Sigmoid colon (tissue), 7 donors: Measurements from ENCODE around the gene GDF7. TPM values are rescaled to one million over a fixed set of nuclear protein-coding genes. Genes with fewer than 3 reads are reported as not detected.

Source experiments
- DNase-seq: peaks from one replicate; pipeline ENCODE4 v3.0.0-alpha.2; 2019
- H3K27ac ChIP-seq, 4 donors: fragments of 200-600 bp; sonication (generic); one replicate each; pipeline ENCODE4 v1.5.1; 2016 to 2019; ENCODE audit warnings: mild to moderate bottlenecking in 1 of 4
- H3K27me3 ChIP-seq, 3 donors: fragments of 200-600 bp; sonication (generic); one replicate each; pipeline ENCODE4 v1.5.1; 2019; ENCODE audit warnings: mild to moderate bottlenecking in 1 of 3
- H3K36me3 ChIP-seq, 4 donors: fragments of 200-600 bp; sonication (generic); one replicate each; pipeline ENCODE4 v1.5.1; 2016 to 2019
- H3K4me1 ChIP-seq, 4 donors: fragments of 200-600 bp; sonication (generic); one replicate each; pipeline ENCODE4 v1.5.1; 2017 to 2019
- H3K4me3 ChIP-seq, 4 donors: fragments of 200-600 bp; sonication (generic); one replicate each; pipeline ENCODE4 v1.5.1; 2017 to 2019; ENCODE audit warnings: mild to moderate bottlenecking in 2 of 4, moderate library complexity in 1 of 4
- H3K9me3 ChIP-seq, 4 donors: fragments of 200-600 bp in 3 of 4; sonication (generic) in 3 of 4; one replicate each; pipeline versions ENCODE4 v1.5.1 to v1.6.1; 2013 to 2019
- CTCF ChIP-seq, 4 experiments: fragments of 450-650 bp in 3 of 4; fragments of 200-600 bp in 1 of 4; IDR thresholded peaks; one replicate each; pipeline ENCODE4 v1.5.1; 2016 to 2019; ENCODE audit warnings: antibody characterized with exemption in 4 of 4, mild to moderate bottlenecking in 3 of 4, moderate library complexity in 2 of 4
- EP300 ChIP-seq, 4 donors: sonication (generic); formaldehyde crosslinking; IDR thresholded peaks; one replicate each; pipeline ENCODE4 v1.6.1; 2017; ENCODE audit warnings: antibody characterized with exemption in 4 of 4
- POLR2A ChIP-seq, 2 donors: fragments of 450-650 bp; IDR thresholded peaks; one replicate each; pipeline ENCODE4 v1.6.1; 2016; ENCODE audit warnings: antibody characterized with exemption in 2 of 2, mild to moderate bottlenecking in 2 of 2, moderate library complexity in 2 of 2
- POLR2AphosphoS5 ChIP-seq, 4 donors: sonication (generic); formaldehyde crosslinking; IDR thresholded peaks; one replicate each; pipeline ENCODE4 v1.6.1; 2017; ENCODE audit warnings: antibody characterized with exemption in 4 of 4
- WGBS, 2 donors: extraction: QIAGEN DNeasy Blood & Tissue Kit; methylation state at CpG; one replicate each; pipeline ENCODE4 v1.1.7; 2013; 5-methylcytosine and 5-hydroxymethylcytosine counted together
- intact Hi-C: fragments of 100-400 bp; cut with DNase I; formaldehyde crosslinking; loops from one replicate; pipeline ENCODE4 v1.15.1; 2023
- polyA plus RNA-seq, 3 donors: library from polyadenylated mRNA; stranded (reverse); fragments of 200-250 nt; gene quantifications; one replicate each; pipeline ENCODE4 v1.2.3, GENCODE V29; 2013
- total RNA-seq, 4 donors: library from RNA; depleted of rRNA; stranded (reverse); fragments of >200 nt; gene quantifications; one replicate each; pipeline ENCODE4 v1.1.0, GENCODE V29; 2016
- donor health status: healthy with polysubstance abuse.
- donor health status: Bipolar disorder and iron deficiency.
- donor health status: healthy.

The GDF7 gene
- total and polyA plus RNA-seq, 7 donors: under 0.01 to 1.6 (median 0.60) TPM

GRCh38 chr2:20675701-20676352 is 8.9 kb downstream of the GDF7 start:
- no peak for DNase-seq
- peaks cover 0 to 29% (median 15%) of the 10 kb centered on the region in 4 donors for H3K4me1 ChIP-seq
- no peak overlapping the region for H3K4me3 ChIP-seq
- 25 to 57% methylated on average over 6 of the region's 6 CpGs for WGBS, 2 donors
- peak overlapping the region in 2 of 4 donors; percentile 34 to 47 for H3K27ac ChIP-seq
- intact Hi-C loops: no loop called here
- H3K27me3 ChIP-seq: peaks cover 19 to 35% (median 19%) of the 10 kb centered on the region in 3 donors
- no peaks in the 10 kb centered on the region for H3K9me3 ChIP-seq
- H3K36me3 ChIP-seq: no peaks in the 10 kb centered on the region
- TF ChIP-seq POLR2A (IDR thresholded peaks at IDR 0.05) (no peak), POLR2AphosphoS5 (IDR thresholded peaks at IDR 0.05) (no peak), EP300 (IDR thresholded peaks at IDR 0.05) (no peak), CTCF (IDR thresholded peaks at IDR 0.05) (no peak)

GRCh38 chr2:20676353-20677215 is 9.6 kb downstream of the GDF7 start:
- Histone ChIP-seq H3K36me3 (no peaks in the 10 kb centered on the region), H3K9me3 (no peaks in the 10 kb centered on the region), H3K4me3 (no peak overlapping the region), H3K27me3 (peaks cover 12 to 28% (median 12%) of the 10 kb centered on the region in 3 donors), H3K27ac (no peak overlapping the region), H3K4me1 (peaks cover 0 to 22% (median 11%) of the 10 kb centered on the region in 4 donors)
- intact Hi-C loops: no loop called here
- DNase-seq: no peak
- 57 to 74% methylated on average over 12 of the region's 12 CpGs for WGBS, 2 donors
- no peak for TF ChIP-seq EP300 (IDR thresholded peaks at IDR 0.05)
- TF ChIP-seq CTCF (IDR thresholded peaks at IDR 0.05): no peak
- no peak for TF ChIP-seq POLR2A (IDR thresholded peaks at IDR 0.05)
- TF ChIP-seq POLR2AphosphoS5 (IDR thresholded peaks at IDR 0.05): no peak

GRCh38 chr2:20677301-20678085 is 10.5 kb downstream of the GDF7 start:
- H3K27me3 ChIP-seq: peaks cover 3 to 19% (median 6%) of the 10 kb centered on the region in 3 donors
- H3K4me3 ChIP-seq: no peak overlapping the region
- H3K4me1 ChIP-seq: peaks cover 0 to 21% (median 11%) of the 10 kb centered on the region in 4 donors
- WGBS, 2 donors: 84 to 86% methylated on average over 15 of the region's 15 CpGs
- intact Hi-C loops: no loop called here
- H3K36me3 ChIP-seq: no peaks in the 10 kb centered on the region
- H3K9me3 ChIP-seq: no peaks in the 10 kb centered on the region
- no peak overlapping the region for H3K27ac ChIP-seq
- TF ChIP-seq POLR2AphosphoS5 (IDR thresholded peaks at IDR 0.05) (no peak), CTCF (IDR thresholded peaks at IDR 0.05) (no peak), EP300 (IDR thresholded peaks at IDR 0.05) (no peak), POLR2A (IDR thresholded peaks at IDR 0.05) (no peak)
- no peak for DNase-seq

GRCh38 chr2:20678086-20678395 is 11.1 kb downstream of the GDF7 start:
- intact Hi-C loops: no loop called here
- DNase-seq: no peak
- Histone ChIP-seq H3K27me3 (peaks cover 0 to 14% (median under 1%) of the 10 kb centered on the region in 3 donors), H3K4me1 (peaks cover 0 to 21% (median 11%) of the 10 kb centered on the region in 4 donors), H3K27ac (no peak overlapping the region), H3K4me3 (no peak overlapping the region), H3K9me3 (no peaks in the 10 kb centered on the region), H3K36me3 (no peaks in the 10 kb centered on the region)
- TF ChIP-seq POLR2AphosphoS5 (IDR thresholded peaks at IDR 0.05) (no peak), CTCF (IDR thresholded peaks at IDR 0.05) (no peak), EP300 (IDR thresholded peaks at IDR 0.05) (no peak), POLR2A (IDR thresholded peaks at IDR 0.05) (no peak)
- 77 to 91% methylated on average over 1 of the region's 1 CpG for WGBS, 2 donors
